Fibroblast of mammary gland (primary cell): ENCODE measurements around the gene APMAP.

Source experiments
- DNase-seq: peaks from one replicate; pipeline ENCODE4 v3.0.0-alpha.2; 2010; ENCODE audit warnings: low read depth
- H3K4me3 ChIP-seq: 2 replicates; pipeline ENCODE4 v1.5.1; 2011; ENCODE audit warnings: low read depth, mild to moderate bottlenecking, low read length, moderate library complexity; ENCODE audit not compliant: control insufficient read depth
- TF ChIP-seq, protein P1 (sequence below): conservative IDR thresholded peaks from 2 replicates; pipeline ENCODE4 v1.5.1; 2011; ENCODE audit warnings: low read depth, low read length, inconsistent platforms; ENCODE audit not compliant: control insufficient read depth, insufficient read depth

APMAP gene

DNA sequence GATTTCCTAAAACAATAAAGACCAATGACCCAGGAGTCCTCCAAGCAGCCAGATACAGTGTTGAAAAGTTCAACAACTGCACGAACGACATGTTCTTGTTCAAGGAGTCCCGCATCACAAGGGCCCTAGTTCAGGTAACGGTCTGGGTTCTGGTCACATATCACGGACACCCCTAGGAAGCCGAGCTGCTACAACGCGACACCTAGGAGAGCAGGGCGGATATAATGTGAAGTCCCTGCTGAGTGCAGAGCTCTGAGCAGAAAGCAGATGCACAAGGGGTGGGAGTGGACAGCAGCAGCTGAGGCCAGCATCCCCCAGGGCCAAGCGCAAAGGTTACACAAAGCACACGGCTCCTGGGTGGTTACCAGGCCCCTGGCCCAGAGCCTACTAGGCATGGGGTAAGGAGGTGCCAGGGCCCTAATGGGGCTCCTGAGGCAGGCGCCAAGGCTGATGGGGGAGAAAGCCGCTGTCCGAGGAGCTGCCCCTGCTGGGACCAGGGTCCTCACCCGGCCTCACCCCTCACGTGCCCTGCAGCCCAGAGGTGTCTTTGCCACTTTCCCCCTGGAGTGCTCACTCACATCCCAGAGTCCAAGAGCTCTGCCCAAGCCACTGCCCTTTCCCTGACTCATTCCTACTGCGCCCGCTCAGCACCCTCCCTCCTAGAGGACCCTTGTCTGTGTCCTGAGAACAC lies 35.1 kb downstream of the APMAP start:
- no peak overlapping the region for H3K4me3 ChIP-seq
- TF ChIP-seq, protein P1, sequence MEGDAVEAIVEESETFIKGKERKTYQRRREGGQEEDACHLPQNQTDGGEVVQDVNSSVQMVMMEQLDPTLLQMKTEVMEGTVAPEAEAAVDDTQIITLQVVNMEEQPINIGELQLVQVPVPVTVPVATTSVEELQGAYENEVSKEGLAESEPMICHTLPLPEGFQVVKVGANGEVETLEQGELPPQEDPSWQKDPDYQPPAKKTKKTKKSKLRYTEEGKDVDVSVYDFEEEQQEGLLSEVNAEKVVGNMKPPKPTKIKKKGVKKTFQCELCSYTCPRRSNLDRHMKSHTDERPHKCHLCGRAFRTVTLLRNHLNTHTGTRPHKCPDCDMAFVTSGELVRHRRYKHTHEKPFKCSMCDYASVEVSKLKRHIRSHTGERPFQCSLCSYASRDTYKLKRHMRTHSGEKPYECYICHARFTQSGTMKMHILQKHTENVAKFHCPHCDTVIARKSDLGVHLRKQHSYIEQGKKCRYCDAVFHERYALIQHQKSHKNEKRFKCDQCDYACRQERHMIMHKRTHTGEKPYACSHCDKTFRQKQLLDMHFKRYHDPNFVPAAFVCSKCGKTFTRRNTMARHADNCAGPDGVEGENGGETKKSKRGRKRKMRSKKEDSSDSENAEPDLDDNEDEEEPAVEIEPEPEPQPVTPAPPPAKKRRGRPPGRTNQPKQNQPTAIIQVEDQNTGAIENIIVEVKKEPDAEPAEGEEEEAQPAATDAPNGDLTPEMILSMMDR, result no peak
- DNase-seq, result no peak

DNA sequence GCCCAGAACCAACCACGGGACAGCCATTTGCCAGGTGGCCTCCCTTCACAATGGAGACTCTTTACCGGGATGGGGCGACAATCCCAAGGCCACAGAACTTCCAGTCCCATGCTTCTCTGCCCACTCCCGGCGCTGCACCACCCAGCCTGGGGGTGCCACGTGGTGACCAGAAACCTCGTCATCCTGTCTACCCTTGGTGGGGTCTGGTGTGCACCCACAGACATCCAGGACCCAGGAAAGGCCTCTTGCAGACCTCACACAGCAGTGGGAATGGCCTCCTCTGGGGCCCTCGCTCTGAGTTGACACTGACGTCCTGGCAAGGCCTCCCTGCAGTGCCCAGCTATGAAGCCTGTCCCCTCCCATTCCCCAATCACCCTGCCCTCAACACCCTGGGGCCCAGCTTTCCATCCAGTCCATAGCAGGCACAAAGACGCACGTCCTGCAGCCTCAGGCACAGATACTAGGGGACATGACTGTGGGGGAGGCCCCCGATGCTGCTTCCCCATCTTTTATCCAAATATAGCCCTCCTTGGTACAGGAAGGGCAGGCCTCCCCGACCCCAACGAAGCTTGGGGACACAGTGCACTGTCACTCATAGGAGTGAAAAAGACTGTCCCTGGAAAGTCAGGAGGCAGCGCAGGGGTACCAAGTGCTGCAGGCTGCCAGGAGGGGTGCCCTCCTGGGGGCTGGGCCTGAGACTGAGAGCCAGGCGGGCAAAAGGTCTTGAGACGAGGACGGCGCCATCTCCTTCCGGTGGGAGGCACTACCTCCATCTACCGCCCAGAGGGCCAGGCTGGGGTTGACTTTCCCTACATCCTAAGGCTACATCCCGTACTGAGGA lies 36.3 kb downstream of the APMAP start:
- DNase-seq, result no peak
- no peak overlapping the region for H3K4me3 ChIP-seq
- TF ChIP-seq, protein P1, result no peak

DNA sequence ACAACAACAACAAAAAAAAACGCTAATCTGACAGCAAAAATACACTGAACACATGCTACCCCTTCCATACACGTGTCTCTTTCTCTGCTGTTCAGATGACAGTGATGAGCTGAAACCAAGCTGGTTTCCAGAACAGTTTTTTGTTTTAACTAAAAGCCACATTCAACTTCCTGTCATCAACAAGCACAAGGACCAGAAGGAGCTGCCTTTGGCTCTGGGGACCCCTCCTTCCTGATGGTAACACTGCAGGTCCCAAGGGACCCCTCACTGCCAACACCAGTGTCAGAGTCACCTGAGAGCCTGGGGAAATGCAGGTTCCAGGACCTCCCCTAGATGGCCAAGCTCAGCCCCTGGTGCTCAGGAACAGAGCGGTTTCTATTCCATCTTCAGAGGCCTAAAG lies 37.5 kb downstream of the APMAP start:
- no peak for DNase-seq
- H3K4me3 ChIP-seq, result no peak overlapping the region
- TF ChIP-seq, protein P1, result no peak

DNA sequence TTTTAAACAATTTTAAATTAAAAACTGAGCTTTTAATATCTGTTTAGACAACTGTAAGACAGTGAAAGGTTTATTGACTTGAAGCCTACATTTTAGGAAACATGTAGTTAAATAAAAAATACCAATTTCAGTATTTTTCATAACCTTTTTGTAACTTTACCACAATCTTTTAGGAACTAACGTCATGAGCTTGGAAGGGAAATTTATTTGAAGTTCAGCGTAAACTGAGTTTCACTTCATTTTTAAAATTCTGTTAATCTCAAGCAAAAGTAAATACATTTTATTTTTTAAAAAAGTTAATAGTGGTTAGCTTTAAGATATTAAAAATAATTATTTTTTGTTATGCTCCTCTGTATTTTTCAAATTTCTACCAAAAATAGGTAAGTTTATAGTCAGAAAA lies 38.0 kb downstream of the APMAP start:
- DNase-seq, result no peak
- H3K4me3 ChIP-seq, result no peak overlapping the region
- TF ChIP-seq, protein P1, result no peak

DNA sequence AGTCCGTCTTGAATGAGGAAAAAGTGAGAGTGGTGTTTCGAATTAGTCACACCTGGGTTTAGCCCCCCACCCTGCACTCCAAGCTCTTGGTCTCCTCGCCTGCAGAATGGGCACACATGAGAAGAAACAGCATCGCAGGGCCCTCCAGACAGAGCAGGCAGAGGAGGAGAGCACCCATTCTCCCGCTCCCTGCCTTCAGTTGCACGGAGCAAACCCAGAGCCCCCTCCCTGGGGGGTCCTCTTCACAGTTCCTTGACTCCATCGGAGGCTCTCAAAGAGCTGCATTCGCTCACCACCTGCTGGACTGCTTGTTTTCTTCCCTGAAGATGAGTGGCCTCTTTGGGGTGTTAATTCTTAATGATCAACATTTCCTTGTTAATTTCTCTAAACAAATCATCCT lies 38.4 kb downstream of the APMAP start:
- H3K4me3 ChIP-seq, result no peak overlapping the region
- TF ChIP-seq, protein P1, result no peak
- DNase-seq, result no peak

DNA sequence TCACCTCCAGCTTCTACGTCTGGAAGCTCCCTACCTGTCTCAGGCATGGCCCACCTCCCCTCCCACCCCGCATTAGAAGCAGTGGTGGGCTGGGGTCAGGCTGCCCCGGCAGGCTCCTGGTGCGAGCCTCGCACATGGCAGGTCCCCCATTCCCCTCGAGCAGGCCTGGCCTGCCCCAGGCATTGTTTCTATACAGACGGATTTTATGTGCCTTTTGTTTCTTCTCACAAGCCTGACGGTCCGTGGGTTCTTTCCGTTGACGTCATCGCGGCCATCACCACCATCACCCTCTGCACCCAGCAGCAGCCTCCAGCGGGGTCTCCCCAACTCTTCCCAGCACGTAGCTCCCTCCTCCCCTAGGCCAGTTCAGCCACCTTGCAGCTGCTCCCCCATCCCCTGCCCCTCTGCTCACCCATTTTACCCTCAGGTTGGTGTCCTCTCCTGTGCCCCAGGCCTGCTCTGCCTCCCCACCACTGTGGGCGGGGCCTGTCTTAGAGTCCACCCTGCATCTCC lies 38.9 kb downstream of the APMAP start:
- no peak for DNase-seq
- H3K4me3 ChIP-seq, result no peak overlapping the region
- TF ChIP-seq, protein P1, result no peak
